GM19328 (cell line): Measurements from ENCODE around the gene KIF26B.

ENCODE experiments used
- ATAC-seq: cut with Tn5 transposase; IDR thresholded peaks from one replicate; pipeline ENCODE4 v1.9.1; 2021; ENCODE audit warnings: mild to moderate bottlenecking, moderate library complexity; ENCODE audit not compliant: unreplicated experiment

KIF26B gene

GRCh38 chr1:245448975-245449431 lies 294.2 kb downstream of the KIF26B start:
- ATAC-seq: no peak

GRCh38 chr1:245453541-245453940 lies 298.8 kb downstream of the KIF26B start:
- no peak for ATAC-seq

GRCh38 chr1:245454051-245454450 lies 299.3 kb downstream of the KIF26B start:
- no peak for ATAC-seq

GRCh38 chr1:245457562-245457961 lies 302.8 kb downstream of the KIF26B start:
- ATAC-seq: no peak

- ATAC-seq: no peak
Measured at GRCh38 chr1:245458234-245458633, 303.4 kb downstream of the KIF26B start.

- ATAC-seq: no peak
Measured at GRCh38 chr1:245458761-245459174, 304.0 kb downstream of the KIF26B start.

GRCh38 chr1:245459621-245460020 lies 304.8 kb downstream of the KIF26B start:
- ATAC-seq: no peak

- no peak for ATAC-seq
Measured at GRCh38 chr1:245461681-245462080, 306.9 kb downstream of the KIF26B start.

- ATAC-seq: no peak
Measured at GRCh38 chr1:245462161-245462560, 307.4 kb downstream of the KIF26B start.

GRCh38 chr1:245463392-245464165 lies 308.8 kb downstream of the KIF26B start:
- no peak for ATAC-seq

GRCh38 chr1:245464290-245464689 lies 309.5 kb downstream of the KIF26B start:
- no peak for ATAC-seq

- ATAC-seq: no peak
Measured at GRCh38 chr1:245465666-245466065, 310.9 kb downstream of the KIF26B start.

- ATAC-seq: no peak
Measured at GRCh38 chr1:245466261-245466660, 311.5 kb downstream of the KIF26B start.

- no peak for ATAC-seq
Measured at GRCh38 chr1:245467804-245468203, 313.0 kb downstream of the KIF26B start.

GRCh38 chr1:245469006-245469405 lies 314.2 kb downstream of the KIF26B start:
- no peak for ATAC-seq

- ATAC-seq: no peak
Measured at GRCh38 chr1:245469734-245470133, 314.9 kb downstream of the KIF26B start.

GRCh38 chr1:245475126-245475525 lies 320.3 kb downstream of the KIF26B start:
- ATAC-seq: no peak

GRCh38 chr1:245475961-245476516 lies 321.3 kb downstream of the KIF26B start:
- ATAC-seq: no peak

- ATAC-seq: no peak
Measured at GRCh38 chr1:245477941-245478340, 323.2 kb downstream of the KIF26B start.

- ATAC-seq: no peak
Measured at GRCh38 chr1:245480393-245481120, 325.8 kb downstream of the KIF26B start.

GRCh38 chr1:245481261-245481660 lies 326.5 kb downstream of the KIF26B start:
- no peak for ATAC-seq

GRCh38 chr1:245483247-245483646 lies 328.5 kb downstream of the KIF26B start:
- ATAC-seq: no peak
